NB4 (cell line): ENCODE measurements around the gene BOD1L2.

Experiments used
- DNase-seq: peaks from one replicate; pipeline ENCODE4 v3.0.0; 2010; ENCODE audit warnings: low read depth
- H3K4me3 ChIP-seq: one replicate; pipeline ENCODE4 v1.5.1; 2011; ENCODE audit warnings: mild to moderate bottlenecking, low read depth, low read length, moderate library complexity
- MYC ChIP-seq: IDR thresholded peaks from 2 replicates; pipeline ENCODE4 v1.6.1; 2011; ENCODE audit warnings: low read depth, low read length
- POLR2A ChIP-seq: IDR thresholded peaks from 2 replicates; pipeline ENCODE4 v1.6.1; 2011; ENCODE audit warnings: mild to moderate bottlenecking; ENCODE audit not compliant: insufficient read length; ENCODE audit errors: extremely low read depth
- TF ChIP-seq, protein P1 (sequence below): IDR thresholded peaks from one replicate; pipeline ENCODE4 v1.5.1; 2012; ENCODE audit warnings: low read depth, low read length
- TF ChIP-seq, protein P2 (sequence below): IDR thresholded peaks from 2 replicates; pipeline ENCODE4 v1.6.1; 2011; ENCODE audit warnings: low read depth, low read length

The BOD1L2 gene

DNA sequence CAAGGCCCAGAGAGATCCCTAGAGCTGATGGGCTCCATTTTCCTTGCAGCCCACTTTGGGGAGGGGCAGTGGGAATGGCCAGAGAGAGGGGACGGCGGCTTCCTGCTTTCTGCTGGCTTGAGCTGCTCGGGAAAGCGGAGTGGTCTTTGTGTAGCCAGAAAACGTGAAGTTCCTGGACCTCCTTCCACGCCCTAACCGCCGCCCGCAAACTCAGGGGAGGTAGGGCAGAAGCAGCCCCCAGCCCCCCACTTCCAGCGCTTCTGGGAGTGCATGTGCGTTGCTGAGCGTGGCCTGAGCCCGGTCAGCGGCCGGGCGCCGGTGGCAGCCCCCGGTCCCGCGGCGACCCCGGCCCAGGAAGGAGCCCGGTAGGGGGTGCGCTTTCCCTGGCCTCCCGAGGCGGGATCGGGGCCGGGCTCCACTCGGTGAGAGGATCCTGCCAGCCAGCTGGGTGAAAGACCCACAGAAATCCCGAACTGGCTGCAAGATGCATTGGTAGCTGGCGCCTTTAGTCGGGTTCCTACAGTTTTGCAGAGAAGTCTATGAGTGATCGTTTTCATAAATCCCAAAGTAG, 25.3 kb upstream of the BOD1L2 start:
- DNase-seq, result no peak
- TF ChIP-seq POLR2A (no peak), MYC (no peak)
- TF ChIP-seq, protein P1, sequence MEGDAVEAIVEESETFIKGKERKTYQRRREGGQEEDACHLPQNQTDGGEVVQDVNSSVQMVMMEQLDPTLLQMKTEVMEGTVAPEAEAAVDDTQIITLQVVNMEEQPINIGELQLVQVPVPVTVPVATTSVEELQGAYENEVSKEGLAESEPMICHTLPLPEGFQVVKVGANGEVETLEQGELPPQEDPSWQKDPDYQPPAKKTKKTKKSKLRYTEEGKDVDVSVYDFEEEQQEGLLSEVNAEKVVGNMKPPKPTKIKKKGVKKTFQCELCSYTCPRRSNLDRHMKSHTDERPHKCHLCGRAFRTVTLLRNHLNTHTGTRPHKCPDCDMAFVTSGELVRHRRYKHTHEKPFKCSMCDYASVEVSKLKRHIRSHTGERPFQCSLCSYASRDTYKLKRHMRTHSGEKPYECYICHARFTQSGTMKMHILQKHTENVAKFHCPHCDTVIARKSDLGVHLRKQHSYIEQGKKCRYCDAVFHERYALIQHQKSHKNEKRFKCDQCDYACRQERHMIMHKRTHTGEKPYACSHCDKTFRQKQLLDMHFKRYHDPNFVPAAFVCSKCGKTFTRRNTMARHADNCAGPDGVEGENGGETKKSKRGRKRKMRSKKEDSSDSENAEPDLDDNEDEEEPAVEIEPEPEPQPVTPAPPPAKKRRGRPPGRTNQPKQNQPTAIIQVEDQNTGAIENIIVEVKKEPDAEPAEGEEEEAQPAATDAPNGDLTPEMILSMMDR, result no peak
- TF ChIP-seq, protein P2, sequence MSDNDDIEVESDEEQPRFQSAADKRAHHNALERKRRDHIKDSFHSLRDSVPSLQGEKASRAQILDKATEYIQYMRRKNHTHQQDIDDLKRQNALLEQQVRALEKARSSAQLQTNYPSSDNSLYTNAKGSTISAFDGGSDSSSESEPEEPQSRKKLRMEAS, result no peak
- H3K4me3 ChIP-seq, result no peak overlapping the region

DNA sequence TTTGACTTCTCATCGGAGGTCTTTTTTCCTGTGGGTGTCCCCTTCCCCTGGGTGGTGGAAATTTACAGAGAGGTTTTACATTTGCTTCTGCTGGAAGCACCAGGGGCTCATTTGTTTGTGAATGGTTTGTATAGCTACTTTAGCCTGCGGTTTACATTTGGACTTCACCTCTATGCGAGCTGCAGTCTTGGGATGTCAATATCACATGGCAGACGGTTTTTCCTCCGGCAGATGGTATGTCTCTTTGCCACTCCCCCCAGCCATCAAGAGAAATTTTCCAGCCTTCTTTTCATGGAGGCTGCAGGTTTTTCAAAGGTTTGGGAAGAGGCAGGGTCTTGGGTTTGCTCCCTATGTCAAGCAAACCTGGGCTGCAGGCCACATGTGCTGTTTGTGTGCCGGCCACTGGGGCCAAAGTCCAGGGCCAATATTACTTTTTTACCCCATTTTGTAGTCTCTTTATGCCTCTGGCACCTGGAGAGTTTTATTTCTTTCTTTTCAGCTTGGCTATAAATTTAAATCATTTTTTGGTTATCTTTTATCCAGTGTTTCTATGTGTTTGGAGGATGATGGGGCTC, 23.9 kb upstream of the BOD1L2 start:
- DNase-seq, result no peak
- no peak overlapping the region for H3K4me3 ChIP-seq
- TF ChIP-seq, protein P1, result no peak
- no peak for TF ChIP-seq MYC
- no peak for TF ChIP-seq POLR2A
- TF ChIP-seq, protein P2, result no peak

DNA sequence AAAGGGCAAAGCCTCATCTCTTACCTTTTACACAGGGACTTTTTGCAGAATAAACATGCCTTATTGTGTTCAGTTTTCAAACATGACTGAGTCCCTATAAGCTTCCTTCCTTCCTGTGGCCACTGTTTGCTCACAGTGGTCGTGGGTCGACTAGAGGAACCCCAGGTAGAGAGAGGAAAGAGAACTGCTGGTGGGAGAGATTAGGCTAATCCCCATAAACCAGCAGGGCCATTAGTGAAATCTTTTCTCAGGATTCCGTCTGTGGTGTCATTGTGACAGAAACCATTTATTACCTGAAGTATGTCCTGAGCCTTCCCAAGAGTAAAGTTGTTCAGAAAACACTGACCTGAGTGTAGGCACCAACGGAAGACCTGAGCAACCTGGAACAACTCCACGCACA, 21.3 kb upstream of the BOD1L2 start:
- no peak overlapping the region for H3K4me3 ChIP-seq
- no peak for DNase-seq
- TF ChIP-seq, protein P1, result no peak
- TF ChIP-seq MYC (no peak), POLR2A (no peak)
- TF ChIP-seq, protein P2, result no peak

DNA sequence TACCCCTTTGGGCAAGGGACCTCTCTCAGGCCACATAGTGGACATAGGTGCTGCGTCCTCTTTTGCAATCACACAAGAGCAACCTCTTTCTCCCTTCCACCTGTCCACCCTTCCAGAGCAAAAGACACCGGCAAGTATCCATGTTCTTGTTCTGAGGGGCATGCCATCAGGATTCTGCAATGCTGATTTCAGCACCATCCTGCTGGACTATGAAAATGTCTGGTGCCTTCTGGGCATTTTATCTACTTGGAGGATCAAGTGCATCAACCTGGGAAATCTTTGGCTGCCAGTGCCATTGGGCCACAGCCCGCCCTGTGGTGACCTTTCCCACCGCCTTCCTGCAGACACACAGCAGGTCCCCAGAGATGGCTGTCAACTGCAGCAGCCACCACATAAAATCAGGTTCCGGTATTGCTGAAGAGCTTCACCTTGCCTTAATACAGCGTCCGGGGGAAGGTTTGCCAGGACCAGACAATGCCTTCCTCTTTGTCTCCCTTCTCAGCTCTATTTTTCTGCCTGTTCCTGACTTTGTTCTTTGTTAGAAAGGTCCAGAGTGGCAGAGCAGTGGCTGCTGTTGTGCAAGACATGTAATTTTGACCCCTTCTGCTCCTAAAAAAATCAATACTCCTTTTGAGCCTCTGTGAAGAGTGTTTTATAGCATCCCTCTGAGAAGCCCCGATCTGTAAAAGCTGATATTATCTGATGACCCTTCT, 18.5 kb upstream of the BOD1L2 start:
- no peak for TF ChIP-seq POLR2A
- TF ChIP-seq, protein P1, result no peak
- TF ChIP-seq, protein P2, result no peak
- TF ChIP-seq MYC, result no peak
- no peak overlapping the region for H3K4me3 ChIP-seq
- DNase-seq, result no peak

DNA sequence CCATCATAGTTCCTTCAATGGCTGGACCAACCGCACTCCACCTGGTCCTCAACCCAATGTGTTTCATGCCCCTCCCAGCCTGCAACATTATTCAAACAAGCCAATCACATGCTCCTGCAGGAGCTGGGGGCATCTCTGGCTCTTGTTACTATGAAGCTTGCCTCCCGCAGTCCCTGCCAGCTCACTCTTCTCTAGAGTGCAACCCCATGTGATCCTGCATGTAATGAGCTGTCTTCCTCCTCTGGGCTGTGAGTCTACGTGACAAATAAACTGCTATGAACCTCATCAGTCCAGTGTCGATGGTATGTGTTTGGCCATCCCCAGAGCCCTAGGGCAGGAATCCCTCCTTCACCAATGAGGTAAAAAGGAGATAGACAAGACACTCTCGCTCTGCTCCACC, 15.8 kb upstream of the BOD1L2 start:
- DNase-seq, result no peak
- no peak overlapping the region for H3K4me3 ChIP-seq
- TF ChIP-seq, protein P1, result no peak

DNA sequence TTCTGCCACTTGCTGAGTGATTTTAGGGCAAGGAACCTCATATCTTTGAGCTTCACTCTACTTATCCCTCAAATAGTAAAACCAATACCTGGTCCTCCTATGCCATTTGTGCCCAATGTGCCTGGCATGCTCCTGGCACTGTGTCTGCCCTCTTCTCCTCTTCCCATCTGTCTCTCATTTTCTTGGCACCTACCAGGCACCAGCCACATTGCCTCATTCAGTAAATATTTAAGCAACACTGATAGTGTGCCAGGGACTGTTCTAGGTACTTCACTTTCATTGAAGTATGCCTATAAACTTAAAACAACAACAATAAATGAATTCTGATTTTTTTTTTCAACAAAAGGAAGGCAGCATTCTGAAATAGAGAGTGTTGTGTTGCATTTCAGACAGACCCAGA, 15.1 kb upstream of the BOD1L2 start:
- no peak overlapping the region for H3K4me3 ChIP-seq
- DNase-seq, result no peak
- no peak for TF ChIP-seq MYC
- no peak for TF ChIP-seq POLR2A
- TF ChIP-seq, protein P2, result no peak
- TF ChIP-seq, protein P1, result no peak
